GM23338 (cell line): ENCODE results near the gene EPHB1.

Source experiments
- CREB1 ChIP-seq: fragments of 250-450 bp; sonication (Bioruptor Pico); IDR thresholded peaks from 2 replicates; pipeline ENCODE4 v1.5.0; 2020; ENCODE audit warnings: low read depth, mild to moderate bottlenecking, moderate library complexity
- CTCF ChIP-seq, 2 experiments: fragments of 200-600 bp in 1 of 2; sonication (generic) in 1 of 2; conservative IDR thresholded peaks; 2 replicates each; pipeline versions ENCODE4 v1.5.1 to v1.6.1; 2016 to 2017; ENCODE audit warnings: antibody characterized with exemption in 2 of 2, low read depth in 2 of 2, mild to moderate bottlenecking in 2 of 2, moderate library complexity in 1 of 2
- EZH2 ChIP-seq: fragments of 200-600 bp; sonication (generic); IDR thresholded peaks from one replicate; pipeline ENCODE4 v1.8.0; 2017; ENCODE audit warnings: antibody characterized with exemption, mild to moderate bottlenecking, low read depth; ENCODE audit not compliant: unreplicated experiment
- EZH2phosphoT487 ChIP-seq: fragments of 200-600 bp; sonication (generic); IDR thresholded peaks from one replicate; pipeline ENCODE4 v1.8.1; 2018; ENCODE audit warnings: antibody characterized with exemption; ENCODE audit not compliant: unreplicated experiment
- NANOG ChIP-seq: IDR thresholded peaks from 2 replicates; pipeline ENCODE4 v1.6.1; 2016; ENCODE audit warnings: antibody characterized with exemption, borderline replicate concordance
- POLR2AphosphoS5 ChIP-seq: IDR thresholded peaks from 2 replicates; pipeline ENCODE4 v1.6.1; 2016; ENCODE audit warnings: antibody characterized with exemption, low read depth

GRCh38 chr3:134749802-134750553 is 45.1 kb upstream of the EPHB1 start:
- no peak for TF ChIP-seq EZH2phosphoT487
- peak; percentile 47 to 51 for TF ChIP-seq CTCF (conservative IDR thresholded peaks at IDR 0.05; ENCODE audit: low read depth in 2 of 2)
- no peak for TF ChIP-seq NANOG
- no peak for TF ChIP-seq CREB1 (CRISPR knock-in tag)
- TF ChIP-seq POLR2AphosphoS5 = no peak
- TF ChIP-seq EZH2 = no peak
